ENCODE data around the gene RAB3GAP1. TPM values are rescaled to one million over a fixed set of nuclear protein-coding genes. Genes with fewer than 3 reads are reported as not detected.

The RAB3GAP1 gene
- polyA plus RNA-seq, 1 donor from 2014 or later, result 43.3 TPM

DNA sequence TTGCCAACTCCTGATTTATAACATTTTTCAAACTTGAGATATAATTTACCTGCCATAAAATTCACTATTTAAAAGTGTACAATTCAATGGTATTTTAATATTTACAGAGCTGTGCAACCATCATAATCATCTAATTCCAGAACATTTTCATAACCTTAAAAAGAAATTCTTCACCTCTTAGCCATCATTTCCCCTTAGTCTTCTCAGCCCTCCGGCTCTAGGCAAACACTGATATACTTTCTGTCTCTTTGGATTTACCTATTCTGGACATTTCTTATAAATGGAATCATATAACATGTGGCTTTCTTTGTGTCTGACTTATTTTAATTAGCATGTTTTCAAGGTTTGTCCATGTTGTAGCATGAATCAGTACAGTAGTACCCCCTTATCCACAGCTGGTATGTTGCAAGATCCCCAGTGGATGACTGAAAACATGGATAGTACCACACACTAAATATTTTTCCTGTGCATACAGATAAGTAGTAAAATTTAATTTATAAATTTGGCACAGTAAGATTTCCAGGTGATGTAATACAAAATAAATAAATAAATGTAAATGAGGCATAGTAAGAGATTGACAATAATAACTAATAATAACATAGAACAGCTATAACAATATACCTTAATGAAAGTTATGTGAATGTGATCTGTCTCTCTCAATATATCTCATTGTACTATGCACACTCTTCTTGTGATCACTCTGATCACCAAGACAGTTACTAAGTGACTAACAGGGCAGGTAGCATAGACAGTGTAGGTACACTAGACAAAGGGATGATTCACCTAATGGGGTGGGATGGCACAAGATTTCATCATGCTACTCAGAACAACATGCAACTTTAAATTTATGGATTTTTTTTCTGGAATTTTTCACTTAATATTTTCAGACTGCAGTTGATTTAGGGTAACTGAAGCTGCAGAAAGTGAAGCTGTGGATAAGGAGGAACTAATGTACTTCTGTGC, 73.1 kb downstream of the RAB3GAP1 start:
- no peaks in the 10 kb centered on the region for H3K9me2 ChIP-seq (ENCODE audit: insufficient read depth, low read length)
- TF ChIP-seq POLR2AphosphoS5 (IDR thresholded peaks at IDR 0.05) (no peak), TAF1 (IDR thresholded peaks at IDR 0.05; ENCODE audit: low read depth) (no peak)
- TF ChIP-seq, protein P1, sequence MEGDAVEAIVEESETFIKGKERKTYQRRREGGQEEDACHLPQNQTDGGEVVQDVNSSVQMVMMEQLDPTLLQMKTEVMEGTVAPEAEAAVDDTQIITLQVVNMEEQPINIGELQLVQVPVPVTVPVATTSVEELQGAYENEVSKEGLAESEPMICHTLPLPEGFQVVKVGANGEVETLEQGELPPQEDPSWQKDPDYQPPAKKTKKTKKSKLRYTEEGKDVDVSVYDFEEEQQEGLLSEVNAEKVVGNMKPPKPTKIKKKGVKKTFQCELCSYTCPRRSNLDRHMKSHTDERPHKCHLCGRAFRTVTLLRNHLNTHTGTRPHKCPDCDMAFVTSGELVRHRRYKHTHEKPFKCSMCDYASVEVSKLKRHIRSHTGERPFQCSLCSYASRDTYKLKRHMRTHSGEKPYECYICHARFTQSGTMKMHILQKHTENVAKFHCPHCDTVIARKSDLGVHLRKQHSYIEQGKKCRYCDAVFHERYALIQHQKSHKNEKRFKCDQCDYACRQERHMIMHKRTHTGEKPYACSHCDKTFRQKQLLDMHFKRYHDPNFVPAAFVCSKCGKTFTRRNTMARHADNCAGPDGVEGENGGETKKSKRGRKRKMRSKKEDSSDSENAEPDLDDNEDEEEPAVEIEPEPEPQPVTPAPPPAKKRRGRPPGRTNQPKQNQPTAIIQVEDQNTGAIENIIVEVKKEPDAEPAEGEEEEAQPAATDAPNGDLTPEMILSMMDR (IDR thresholded peaks at IDR 0.05; ENCODE audit: poor library complexity, severe bottlenecking), result no peak
- no peak overlapping the region for H2AFZ ChIP-seq (ENCODE audit: low read depth, low read length)
- H3F3A ChIP-seq (ENCODE audit: insufficient read depth, low read length, poor library complexity, severe bottlenecking), result no peaks in the 10 kb centered on the region
- H3K9me3 ChIP-seq (ENCODE audit: low read length), result no peaks in the 10 kb centered on the region
- H3K27ac ChIP-seq (ENCODE audit: low read length), result no peak overlapping the region
- H3K36me3 ChIP-seq (ENCODE audit: insufficient read depth, low read length), result no peaks in the 10 kb centered on the region
- H3K9ac ChIP-seq (ENCODE audit: low read length), result no peak overlapping the region
- no peak overlapping the region for H3K4me2 ChIP-seq (ENCODE audit: low read length)
- no peaks in the 10 kb centered on the region for H4K20me1 ChIP-seq (ENCODE audit: insufficient read depth)
- H3K4me3 ChIP-seq (ENCODE audit: low read length), result no peak overlapping the region
- H3K27me3 ChIP-seq (ENCODE audit: insufficient read depth, low read depth, low read length), result no peaks in the 10 kb centered on the region
- no peaks in the 10 kb centered on the region for H3K79me2 ChIP-seq (replicated peaks; ENCODE audit: insufficient read depth, low read length)

DNA sequence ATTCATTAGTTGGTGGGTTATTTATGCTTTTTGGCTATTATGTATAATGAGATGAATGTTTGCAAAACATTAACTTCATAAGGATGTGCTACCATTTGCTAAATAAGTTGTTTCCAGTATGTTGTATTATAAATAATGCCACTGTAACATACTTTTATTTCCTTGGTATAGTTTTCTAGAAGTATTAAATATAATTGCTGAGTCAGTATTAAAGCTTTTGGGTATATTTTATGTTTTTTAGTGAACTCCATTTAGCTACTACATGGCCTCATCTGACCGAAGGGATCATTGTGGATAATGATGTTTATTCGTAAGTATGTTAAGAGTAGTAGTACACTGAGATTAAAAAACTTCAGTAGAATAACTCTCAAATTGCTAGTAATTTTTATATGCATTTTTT, 73.8 kb downstream of the RAB3GAP1 start:
- TF ChIP-seq, protein P2, sequence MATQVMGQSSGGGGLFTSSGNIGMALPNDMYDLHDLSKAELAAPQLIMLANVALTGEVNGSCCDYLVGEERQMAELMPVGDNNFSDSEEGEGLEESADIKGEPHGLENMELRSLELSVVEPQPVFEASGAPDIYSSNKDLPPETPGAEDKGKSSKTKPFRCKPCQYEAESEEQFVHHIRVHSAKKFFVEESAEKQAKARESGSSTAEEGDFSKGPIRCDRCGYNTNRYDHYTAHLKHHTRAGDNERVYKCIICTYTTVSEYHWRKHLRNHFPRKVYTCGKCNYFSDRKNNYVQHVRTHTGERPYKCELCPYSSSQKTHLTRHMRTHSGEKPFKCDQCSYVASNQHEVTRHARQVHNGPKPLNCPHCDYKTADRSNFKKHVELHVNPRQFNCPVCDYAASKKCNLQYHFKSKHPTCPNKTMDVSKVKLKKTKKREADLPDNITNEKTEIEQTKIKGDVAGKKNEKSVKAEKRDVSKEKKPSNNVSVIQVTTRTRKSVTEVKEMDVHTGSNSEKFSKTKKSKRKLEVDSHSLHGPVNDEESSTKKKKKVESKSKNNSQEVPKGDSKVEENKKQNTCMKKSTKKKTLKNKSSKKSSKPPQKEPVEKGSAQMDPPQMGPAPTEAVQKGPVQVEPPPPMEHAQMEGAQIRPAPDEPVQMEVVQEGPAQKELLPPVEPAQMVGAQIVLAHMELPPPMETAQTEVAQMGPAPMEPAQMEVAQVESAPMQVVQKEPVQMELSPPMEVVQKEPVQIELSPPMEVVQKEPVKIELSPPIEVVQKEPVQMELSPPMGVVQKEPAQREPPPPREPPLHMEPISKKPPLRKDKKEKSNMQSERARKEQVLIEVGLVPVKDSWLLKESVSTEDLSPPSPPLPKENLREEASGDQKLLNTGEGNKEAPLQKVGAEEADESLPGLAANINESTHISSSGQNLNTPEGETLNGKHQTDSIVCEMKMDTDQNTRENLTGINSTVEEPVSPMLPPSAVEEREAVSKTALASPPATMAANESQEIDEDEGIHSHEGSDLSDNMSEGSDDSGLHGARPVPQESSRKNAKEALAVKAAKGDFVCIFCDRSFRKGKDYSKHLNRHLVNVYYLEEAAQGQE (IDR thresholded peaks at IDR 0.05; ENCODE audit: borderline replicate concordance), result no peak
- no peak for TF ChIP-seq POLR2AphosphoS5 (IDR thresholded peaks at IDR 0.05)
- no peak for TF ChIP-seq SMC3 (conservative IDR thresholded peaks at IDR 0.05; ENCODE audit: poor library complexity)
- TF ChIP-seq MXI1 (conservative IDR thresholded peaks at IDR 0.05; ENCODE audit: poor library complexity, severe bottlenecking), result no peak
- TF ChIP-seq, protein P1 (IDR thresholded peaks at IDR 0.05; ENCODE audit: poor library complexity, severe bottlenecking), result no peak
- no peak for TF ChIP-seq EP300 (conservative IDR thresholded peaks at IDR 0.05; ENCODE audit: poor library complexity, severe bottlenecking)
- no peak for TF ChIP-seq EZH2 (IDR thresholded peaks at IDR 0.05; ENCODE audit: borderline replicate concordance, insufficient read depth, low read length, poor library complexity, severe bottlenecking)
- TF ChIP-seq RAD21 (conservative IDR thresholded peaks at IDR 0.05), result no peak
- TF ChIP-seq TAF1 (IDR thresholded peaks at IDR 0.05; ENCODE audit: low read depth), result no peak
- Histone ChIP-seq H3K27ac (ENCODE audit: low read length) (no peak overlapping the region), H3K27me3 (ENCODE audit: insufficient read depth, low read depth, low read length) (no peaks in the 10 kb centered on the region), H3K36me3 (ENCODE audit: insufficient read depth, low read length) (no peaks in the 10 kb centered on the region), H2AFZ (ENCODE audit: low read depth, low read length) (no peak overlapping the region), H3K79me2 (replicated peaks; ENCODE audit: insufficient read depth, low read length) (no peaks in the 10 kb centered on the region), H3K9me3 (ENCODE audit: low read length) (no peaks in the 10 kb centered on the region), H3K4me2 (ENCODE audit: low read length) (no peak overlapping the region), H4K20me1 (ENCODE audit: insufficient read depth) (no peaks in the 10 kb centered on the region), H3F3A (ENCODE audit: insufficient read depth, low read length, poor library complexity, severe bottlenecking) (no peaks in the 10 kb centered on the region), H3K9ac (ENCODE audit: low read length) (no peak overlapping the region), H3K4me3 (ENCODE audit: low read length) (no peak overlapping the region), H3K9me2 (ENCODE audit: insufficient read depth, low read length) (no peaks in the 10 kb centered on the region)

Data from neural cell (in vitro differentiated cells).